HG02759 (cell line): ENCODE results near the gene MORC3.
A peak's percentile ranks its signal among the peaks of the same experiment; 100 is the strongest.
"Not testable (repeated sequence)": the region's sequence is repeated elsewhere in the genome, so short reads cannot be mapped to it uniquely, and the experiment has no call there.

ENCODE experiments used
- ATAC-seq: cut with Tn5 transposase; IDR thresholded peaks from one replicate; pipeline ENCODE4 v1.9.1; 2021; ENCODE audit warnings: mild to moderate bottlenecking, moderate library complexity; ENCODE audit not compliant: unreplicated experiment

MORC3 gene

DNA sequence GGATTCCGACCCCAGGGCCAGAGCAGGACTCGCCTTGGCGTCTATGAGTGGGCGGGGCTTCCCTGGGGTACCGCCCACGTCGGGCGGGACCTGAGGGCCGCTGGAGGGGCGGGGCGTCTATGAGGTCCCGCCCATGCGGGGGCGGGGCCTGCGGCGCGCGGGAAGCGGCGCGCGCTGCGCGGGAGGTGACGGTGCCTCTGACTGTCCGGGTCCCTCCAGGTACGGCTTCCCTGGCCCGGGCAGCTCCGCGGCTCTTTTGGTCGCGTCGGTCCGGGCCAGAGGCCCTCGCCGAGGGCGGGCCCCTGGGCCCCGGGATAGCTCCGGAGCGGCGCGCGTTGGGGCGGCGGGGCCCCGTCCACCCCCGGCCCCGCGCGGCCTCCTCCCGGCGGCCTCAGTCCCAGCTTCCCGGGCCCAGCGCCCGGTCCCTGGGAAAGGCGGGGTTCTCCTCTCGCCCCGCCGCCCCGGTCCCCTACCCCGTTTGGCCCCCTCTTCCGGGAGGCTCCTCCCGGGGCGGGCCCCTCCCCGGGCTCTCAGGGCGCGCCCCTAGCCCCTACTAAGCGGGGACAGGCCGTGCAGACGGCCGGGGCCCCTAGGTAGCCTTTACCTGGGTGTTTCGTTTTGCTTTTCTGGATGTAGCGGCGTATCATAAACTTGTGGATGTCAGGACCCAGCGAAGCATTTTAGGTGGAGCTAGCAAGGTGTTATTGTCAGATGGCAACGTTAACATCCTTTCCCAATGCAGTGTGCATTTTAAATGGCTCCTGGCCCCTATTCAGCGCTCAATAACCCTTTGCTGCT lies 65.4 kb downstream of the MORC3 start, which contains the start of gene CHAF1B:
Gene CHAF1B, plus strand, starts transcription at position 160 of the 798 bp plus-strand sequence. CDS start 745 bp downstream, outside the sequence.
- ATAC-seq: peak; percentile 94

DNA sequence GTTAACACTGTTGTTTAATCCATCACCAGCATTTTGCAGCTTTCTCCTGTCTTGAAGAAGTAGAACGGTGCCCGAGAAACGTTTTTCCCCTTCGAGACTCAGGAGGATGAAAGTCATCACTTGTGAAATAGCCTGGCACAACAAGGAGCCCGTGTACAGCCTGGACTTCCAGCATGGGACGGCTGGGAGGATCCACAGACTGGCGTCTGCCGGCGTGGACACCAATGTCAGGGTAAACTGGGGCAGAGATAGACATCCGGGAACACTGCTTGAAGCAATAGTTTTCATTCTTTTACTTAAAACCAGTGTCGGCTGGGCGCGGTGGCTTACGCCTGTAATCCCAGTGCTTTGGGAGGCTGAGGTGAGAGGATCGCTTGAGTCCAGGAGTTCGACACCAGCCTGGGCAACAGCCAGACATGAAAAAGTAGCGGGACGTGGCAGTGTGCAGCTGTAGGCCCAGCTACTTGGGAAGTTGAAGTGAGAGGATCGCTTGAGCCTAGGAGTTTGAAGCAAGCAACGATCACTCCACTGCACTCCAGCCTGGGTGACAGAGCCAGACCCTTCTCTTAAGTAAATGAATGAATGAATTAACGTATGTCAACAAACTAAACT lies 66.1 kb downstream of the MORC3 start:
- no peak for ATAC-seq

DNA sequence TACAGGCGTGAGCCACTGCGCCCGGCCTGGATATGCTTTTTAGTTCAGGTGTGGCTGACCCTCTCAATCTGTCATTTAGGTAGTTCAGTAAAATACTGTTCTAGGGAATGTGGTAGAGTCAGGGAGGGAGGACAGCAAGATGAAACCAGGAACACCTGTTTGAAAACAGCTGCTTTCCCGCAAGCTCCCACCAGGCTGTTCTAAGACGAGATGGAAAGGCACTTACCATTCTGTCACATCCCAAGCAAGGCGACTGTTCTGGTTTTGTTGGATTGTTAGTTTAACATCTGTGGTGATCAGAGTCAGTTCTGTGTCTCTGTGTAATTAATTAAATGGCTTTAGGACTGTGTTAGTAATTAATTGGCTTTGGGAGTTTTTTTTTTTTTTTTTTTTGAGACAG lies 68.1 kb downstream of the MORC3 start:
- ATAC-seq: no peak

DNA sequence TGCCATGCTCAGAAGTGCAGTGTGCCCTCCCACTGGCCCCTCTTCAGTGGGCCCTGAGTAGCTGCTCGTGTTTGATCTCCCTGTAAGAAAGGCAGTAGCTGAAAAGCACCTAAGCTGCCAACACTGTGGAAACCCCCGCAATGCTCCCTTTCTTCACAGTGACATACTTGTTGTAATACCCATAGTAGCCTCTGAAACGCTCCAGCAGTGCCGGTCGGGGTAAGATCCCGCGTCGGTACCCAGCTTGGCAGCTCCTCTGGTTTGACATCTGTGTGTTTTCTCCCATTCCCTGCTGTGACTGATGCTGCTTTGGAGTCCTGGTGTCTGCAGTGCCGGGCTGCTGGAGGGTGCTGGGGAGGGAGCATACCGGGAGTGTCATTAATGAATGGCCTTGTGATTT lies 68.8 kb downstream of the MORC3 start:
- ATAC-seq: no peak

DNA sequence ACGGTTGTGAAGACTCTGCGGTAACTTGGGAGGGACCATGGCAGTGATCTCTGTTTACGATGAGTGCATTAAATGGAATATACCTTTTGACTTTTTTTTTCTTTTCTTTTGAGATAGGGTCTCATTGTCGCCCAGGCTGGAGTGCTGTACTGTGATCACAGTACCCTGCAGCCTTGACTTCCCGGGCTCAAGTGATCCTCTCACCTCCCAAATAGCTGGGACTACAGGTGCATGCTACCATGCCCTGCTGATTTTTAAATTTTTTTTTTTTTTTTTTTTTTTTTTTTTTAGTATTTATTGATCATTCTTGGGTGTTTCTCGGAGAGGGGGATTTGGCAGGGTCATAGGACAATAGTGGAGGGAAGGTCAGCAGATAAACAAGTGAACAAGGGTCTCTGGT lies 71.7 kb downstream of the MORC3 start:
- not testable (repeated sequence) for ATAC-seq

DNA sequence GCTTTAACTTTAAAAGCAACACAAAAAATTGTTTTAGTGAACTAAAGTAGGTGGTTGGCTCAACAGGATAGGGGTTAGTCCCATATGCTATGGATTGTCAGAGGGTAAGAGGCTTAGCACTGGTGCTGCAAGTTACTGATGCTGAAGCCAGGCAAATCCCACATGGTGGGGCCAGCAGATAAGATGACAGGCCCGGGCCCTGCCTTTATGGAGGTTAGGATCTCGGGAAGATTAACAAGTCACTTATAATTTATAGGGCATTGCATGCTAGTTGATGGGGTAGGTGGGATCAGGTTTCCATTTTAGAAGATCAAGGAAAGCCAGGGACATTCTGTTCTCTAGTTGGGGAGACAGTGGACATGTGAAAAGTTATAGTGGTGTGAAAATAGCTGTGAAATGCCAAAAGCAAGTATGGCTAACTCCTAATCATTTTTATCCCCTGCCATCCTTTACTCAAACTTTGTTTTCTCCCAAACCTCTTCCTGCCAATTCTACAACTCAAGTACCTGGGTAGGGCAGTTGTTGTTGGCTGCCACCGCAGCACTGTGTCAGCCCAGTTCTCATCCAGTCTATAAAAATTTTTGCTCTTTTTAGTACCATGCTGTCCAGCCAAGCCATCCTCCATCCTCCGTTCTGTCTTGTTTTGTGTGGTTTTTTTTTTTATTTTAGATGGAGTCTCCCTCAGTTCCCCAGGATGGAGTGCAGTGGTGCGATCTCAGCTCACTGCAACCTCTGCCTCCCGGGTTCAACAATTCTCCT lies 75.5 kb downstream of the MORC3 start:
- ATAC-seq: no peak

DNA sequence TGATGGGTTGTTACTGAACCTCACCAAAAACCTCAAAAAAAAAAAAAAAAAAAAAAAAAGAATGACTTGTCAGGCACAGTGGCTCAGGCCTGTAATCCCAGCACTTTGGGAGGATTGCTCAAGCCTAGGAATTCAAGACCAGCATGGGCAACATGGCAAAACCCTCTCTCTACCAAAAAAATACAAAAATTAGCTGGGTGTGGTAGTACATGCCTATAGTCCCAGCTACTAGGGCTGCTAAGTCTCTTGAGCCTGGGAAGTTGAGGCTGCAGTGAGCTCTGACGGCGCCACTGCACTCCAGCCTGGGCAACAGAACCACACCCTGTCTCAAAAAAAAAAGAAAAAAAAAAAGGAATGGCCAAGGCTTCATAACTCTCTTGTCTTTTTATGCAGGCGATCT lies 76.3 kb downstream of the MORC3 start:
- ATAC-seq: no peak

DNA sequence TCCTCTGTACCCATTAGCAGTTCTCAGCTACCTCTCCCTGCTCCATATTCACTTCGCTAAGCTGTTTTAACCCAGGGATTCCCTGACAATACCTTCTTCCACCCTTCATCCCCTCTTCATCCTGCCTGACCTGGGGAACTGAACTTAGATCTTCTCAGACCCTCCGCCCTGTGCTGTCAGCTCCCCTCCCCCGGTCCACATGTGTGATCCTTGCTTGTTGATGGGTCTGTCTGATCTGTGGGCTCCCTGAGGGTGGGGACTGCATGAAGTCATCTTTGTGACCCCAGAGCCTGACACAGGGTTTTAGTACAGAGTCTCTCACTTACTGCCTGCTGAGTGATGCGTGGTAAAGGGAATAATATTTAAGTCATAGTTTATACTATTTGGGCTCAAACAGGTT lies 77.0 kb downstream of the MORC3 start:
- no peak for ATAC-seq

DNA sequence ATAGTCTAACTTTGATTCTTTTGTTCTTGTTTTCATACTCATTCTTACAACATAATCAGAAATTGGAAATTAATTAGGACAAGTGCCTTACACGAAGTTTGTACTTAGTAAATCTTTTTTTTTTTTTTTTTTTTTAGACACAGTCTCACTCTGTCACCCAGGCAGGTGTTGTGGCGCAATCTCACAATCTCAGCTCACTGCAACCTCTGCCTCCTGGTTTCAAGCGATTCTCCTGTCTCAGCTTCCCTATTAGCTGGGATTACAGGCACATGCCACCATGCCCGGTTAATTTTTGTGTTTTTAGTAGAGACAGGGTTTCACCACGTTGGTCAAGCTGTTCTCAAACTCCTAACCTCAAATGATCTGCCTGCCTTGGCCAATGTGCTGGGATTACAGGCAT lies 77.6 kb downstream of the MORC3 start:
- no peak for ATAC-seq

DNA sequence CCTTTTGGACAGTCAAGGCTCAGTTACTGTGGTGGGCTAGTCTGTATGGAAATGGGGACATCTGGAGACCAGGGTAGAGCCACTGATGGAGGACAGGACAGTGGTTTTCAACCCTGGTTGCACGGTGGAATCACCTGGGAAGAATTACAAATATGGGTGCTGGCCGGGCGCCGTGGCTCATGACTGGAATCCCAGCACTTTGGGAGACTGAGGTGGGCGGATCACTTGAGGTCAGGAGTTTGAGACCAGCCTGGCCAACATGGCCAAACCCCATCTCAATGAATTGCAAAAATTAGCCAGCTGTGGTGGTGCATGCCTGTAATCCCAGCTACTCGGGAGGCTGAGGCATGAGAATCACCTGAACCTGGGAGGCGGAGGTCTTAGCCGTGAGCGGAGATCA lies 79.7 kb downstream of the MORC3 start:
- ATAC-seq: not testable (repeated sequence)

DNA sequence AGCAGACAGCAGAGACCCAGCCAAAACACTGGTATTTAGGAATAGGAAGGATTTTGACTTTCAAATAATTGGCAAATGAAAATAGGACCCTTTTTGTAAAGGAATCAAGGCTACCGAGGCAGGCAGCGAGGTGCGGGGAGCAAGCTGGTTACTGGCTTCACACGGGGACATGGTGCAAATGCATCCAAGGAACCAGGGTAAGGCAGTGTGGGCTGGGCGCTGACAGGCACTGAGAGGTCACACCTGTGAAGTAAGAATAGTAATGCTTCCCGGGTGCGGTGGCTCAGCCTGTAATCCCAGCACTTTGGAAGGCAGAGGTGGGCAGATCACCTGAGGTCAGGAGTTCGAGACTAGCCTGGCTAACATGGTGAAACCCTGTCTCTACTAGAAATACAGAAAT lies 80.7 kb downstream of the MORC3 start:
- no peak for ATAC-seq

DNA sequence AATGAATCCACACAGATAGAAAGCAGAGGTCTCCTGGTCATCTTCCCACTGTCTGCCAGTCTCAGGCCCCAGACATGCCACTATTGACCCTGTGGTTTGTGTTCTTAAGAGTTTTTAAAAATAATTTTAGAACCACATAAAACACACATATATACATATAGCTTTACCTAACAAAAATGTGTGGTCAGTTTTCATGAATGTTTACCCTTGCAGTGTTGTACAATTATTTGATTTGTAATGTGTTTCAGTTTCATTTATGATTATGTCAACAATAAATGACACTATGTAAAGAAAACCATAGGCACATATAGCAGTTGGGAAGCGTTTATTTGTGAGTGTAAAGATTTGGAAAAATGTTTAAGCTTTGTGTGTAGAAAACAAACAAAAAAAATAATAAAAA lies 82.3 kb downstream of the MORC3 start:
- no peak for ATAC-seq

DNA sequence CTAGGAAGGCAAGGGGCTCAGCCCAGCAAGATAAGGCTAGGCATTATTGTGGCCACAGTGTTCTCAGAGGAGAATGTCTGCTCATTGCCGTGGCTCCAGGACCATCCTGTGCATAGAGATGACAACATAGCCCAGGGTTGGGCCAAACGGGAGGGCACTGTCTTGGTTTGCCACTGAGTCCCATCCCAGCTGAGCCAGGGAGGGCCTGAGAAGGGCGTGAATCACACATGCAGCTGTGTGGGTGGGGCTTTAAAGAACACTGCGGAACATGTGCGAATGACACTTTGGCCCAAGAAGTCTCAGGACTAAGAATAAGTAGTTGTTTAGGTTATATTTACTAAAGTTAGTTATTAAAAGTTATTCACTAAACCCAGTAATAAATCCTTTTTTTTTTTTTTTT lies 83.7 kb downstream of the MORC3 start:
- no peak for ATAC-seq

DNA sequence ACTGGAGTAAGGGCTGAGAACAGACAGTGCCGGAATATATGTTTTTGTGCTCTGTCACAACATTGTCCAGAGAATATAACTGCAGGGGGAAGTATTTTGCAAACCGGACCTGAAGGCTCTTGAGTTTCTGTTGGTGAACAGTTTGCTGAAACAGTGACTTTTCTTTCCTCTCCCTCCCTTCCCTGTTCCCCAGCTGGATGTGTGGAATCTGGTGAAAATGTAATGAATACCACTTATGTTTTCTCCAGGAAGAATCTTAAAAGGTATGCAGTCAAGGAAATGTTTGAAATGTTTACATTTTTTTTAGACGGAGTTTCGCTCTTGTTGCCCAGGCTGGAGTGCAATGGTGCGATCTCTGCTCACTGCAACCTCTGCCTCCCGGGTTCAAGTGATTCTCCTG lies 88.6 kb downstream of the MORC3 start:
- no peak for ATAC-seq

DNA sequence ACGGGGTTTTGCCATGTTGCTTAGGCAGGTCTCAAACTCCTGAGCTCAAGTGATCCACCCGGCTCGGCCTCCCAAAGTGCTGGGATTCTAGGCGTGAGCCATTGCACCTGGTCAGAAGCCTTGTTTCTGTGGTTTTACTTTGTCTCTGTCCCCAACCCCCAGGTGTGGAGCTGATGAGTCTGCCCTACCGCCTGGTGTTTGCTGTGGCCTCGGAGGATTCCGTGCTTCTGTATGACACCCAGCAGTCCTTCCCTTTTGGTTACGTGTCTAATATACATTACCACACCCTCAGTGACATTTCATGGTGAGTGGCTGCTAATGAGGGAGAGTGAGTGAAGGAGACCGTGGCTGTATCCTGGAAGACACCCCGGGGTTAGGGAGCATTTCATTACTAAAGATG lies 91.3 kb downstream of the MORC3 start:
- ATAC-seq: no peak

DNA sequence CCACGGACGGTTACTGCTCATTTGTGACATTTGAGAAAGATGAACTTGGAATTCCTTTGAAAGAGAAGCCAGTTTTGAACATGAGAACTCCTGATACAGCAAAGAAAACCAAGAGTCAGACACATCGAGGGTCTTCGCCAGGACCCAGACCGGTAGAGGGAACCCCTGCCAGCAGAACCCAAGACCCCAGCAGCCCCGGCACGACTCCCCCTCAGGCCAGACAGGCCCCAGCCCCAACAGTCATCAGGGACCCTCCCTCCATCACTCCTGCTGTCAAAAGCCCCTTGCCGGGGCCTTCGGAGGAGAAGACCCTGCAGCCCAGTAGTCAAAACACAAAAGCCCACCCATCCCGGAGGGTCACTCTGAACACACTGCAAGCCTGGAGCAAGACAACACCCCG lies 92.9 kb downstream of the MORC3 start:
- no peak for ATAC-seq

DNA sequence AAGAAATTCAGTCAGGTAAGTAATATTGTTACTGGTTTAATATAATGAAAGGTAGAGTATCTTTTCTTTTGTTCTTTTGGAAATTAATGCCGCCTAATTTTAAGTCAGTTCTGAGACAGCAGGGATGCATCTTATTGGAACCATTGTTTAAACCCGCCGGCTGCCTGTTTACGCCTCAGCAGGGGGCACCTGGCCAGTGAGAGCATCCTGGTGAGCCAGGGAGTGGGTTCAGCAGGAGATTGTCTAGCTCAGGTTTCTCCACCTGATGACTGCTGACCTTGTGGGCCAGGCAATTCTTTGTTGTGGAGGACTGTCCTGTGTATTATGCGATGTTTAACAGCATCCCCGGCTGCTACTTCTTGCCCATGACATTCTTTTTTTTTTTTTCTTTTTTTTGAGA lies 95.4 kb downstream of the MORC3 start:
- no peak for ATAC-seq

DNA sequence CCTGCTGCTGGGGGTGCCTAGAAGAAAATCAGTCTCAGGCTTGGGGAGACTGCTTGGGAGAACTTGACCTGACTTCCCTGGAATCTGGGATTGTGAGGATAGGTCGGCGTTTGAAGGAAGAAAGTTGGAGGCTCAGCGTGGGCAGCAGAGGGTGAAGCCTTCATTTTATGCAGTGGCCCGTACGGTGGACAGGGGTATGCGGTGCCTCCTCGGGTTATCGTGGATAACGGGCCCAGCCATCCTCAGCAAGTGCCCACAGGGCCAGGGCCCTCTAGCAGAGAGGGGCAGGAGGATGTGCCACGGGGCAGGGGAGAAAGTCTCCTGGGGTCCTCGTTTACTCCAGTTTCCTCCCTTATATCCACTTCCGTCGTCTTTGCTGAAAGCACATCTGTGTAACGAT lies 99.2 kb downstream of the MORC3 start:
- no peak for ATAC-seq

DNA sequence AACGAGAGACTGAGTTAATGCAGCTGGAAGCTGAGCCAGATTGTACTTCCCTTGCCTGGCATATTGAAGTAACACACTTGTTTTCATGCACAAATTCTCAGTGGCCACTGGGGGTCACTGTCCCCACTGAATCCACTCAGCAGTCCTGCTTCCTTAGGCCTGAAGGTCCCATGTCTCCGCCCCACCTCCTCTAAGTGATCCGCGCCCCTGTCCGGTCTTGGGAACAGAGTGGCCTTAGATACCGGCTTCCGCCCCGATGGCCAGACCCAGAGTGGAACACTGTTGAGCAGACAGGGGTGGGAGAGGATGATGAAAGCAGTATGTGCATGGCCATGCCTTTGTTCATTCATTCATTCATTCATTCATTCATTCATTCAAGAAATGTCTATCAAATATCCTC lies 100.0 kb downstream of the MORC3 start:
- ATAC-seq: no peak

DNA sequence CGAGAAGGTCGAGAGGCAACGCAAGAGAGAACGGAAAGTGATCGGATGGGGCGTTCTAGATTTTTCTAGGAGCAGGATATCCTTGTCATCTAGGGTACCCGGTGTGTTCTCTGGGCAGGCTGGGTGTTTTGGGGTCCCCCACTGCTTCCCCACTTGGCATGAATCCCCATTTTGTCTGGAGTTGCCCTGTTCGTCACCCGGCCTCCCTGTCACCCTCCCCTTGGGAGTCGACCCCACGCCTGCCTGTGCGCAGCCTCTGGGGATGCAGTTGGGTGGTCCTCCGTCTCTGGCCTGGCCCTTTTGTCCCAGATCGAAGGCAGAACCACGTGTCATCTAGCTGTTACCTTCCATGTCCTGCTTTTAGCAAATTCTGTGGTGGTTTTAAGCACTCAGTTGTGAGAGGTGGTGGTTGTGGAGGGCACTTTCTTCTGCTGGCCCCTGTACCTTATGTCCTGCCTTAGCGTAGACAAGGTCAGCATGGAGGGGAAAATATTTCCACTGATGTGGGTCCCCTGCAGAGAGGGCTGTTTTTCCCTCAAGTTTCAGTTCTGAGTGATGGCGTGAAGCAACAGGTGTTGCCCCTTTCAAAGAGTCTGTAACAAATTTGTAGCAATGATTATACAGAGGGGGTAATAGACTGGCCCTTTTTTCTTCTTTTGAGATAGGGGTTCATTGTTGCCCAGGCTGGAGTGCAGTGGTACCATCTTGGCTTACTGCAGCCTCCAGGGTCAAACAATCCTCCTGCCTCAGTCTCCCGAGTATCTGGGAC lies 100.8 kb downstream of the MORC3 start:
- no peak for ATAC-seq
